Activated CD8-positive, alpha-beta T cell treated with anti-CD3 and anti-CD28 coated beads for 36 hours (primary cell): Measurements from ENCODE around the gene TATDN3. TPM values are rescaled to one million over a fixed set of nuclear protein-coding genes. Genes with fewer than 3 reads are reported as not detected.
"Not testable (repeated sequence)": the region's sequence is repeated elsewhere in the genome, so short reads cannot be mapped to it uniquely, and the experiment has no call there.

Experiments
- ATAC-seq: fragments of 200-7000 bp; cut with Tn5 transposase; one replicate; pipeline ENCODE4 v1.10.0; 2021; ENCODE audit warnings: mild to moderate bottlenecking, moderate library complexity
- CTCF ChIA-PET: fragments of 350-600 bp; sonication (Branson Sonifier 250); formaldehyde crosslinking; loops from one replicate; lab custom pipeline; 2021; ENCODE audit warnings: antibody characterized with exemption; lab: Charles Lee
- POLR2A ChIA-PET: fragments of 350-600 bp; sonication (Branson Sonifier 250); formaldehyde crosslinking; loops from one replicate; lab custom pipeline; 2021; ENCODE audit warnings: antibody characterized with exemption; lab: Charles Lee
- DNase-seq: peaks from one replicate; pipeline ENCODE4 v3.0.0-alpha.2; 2020
- H3K27ac Mint-ChIP-seq: one replicate; pipeline ENCODE4 v1.8.0; 2021; ENCODE audit warnings: mild to moderate bottlenecking, mixed read lengths
- H3K27me3 Mint-ChIP-seq: one replicate; pipeline ENCODE4 v1.8.0; 2021; ENCODE audit warnings: mixed read lengths
- H3K36me3 Mint-ChIP-seq: one replicate; pipeline ENCODE4 v1.8.0; 2021; ENCODE audit warnings: low read depth, mixed read lengths
- H3K4me1 Mint-ChIP-seq: one replicate; pipeline ENCODE4 v1.8.0; 2021; ENCODE audit warnings: low read depth, mixed read lengths
- H3K4me3 Mint-ChIP-seq: one replicate; pipeline ENCODE4 v1.8.0; 2021; ENCODE audit warnings: mild to moderate bottlenecking, moderate library complexity, mixed read lengths
- H3K9me3 Mint-ChIP-seq: one replicate; pipeline ENCODE4 v1.8.0; 2021; ENCODE audit warnings: mixed read lengths
- CTCF ChIP-seq: fragments of 200-600 bp; IDR thresholded peaks from one replicate; pipeline ENCODE4 v1.8.0; 2022; ENCODE audit warnings: antibody characterized with exemption, mild to moderate bottlenecking
- intact Hi-C: fragments of 100-400 bp; cut with micrococcal nuclease; formaldehyde crosslinking; loops from one replicate; pipeline ENCODE4 v1.10.0; 2022
- total RNA-seq, 2 experiments: library from RNA; stranded (reverse); gene quantifications; one replicate each; pipeline ENCODE4 v1.2.3, GENCODE V29; 2021

The TATDN3 gene
- total RNA-seq, 2 experiments from 2014 or later: 17.4 to 24.2 TPM

- peaks cover 11% of the 10 kb centered on the region for H3K36me3 Mint-ChIP-seq
- ChIA-PET CTCF (interaction anchor here (0.9 to 2.4 kb wide), 7 partner anchors 42 to 402 kb away, joined by 4 to 9 read pairs (median 4); partner anchors contain the start of genes NSL1 and TATDN3), POLR2A (interaction anchor here (0.8 to 1.5 kb wide), 6 partner anchors 10 to 381 kb away, joined by 3 to 7 read pairs (median 4); partner anchors contain the start of genes RPS6KC1 and SPATA45)
- H3K27ac Mint-ChIP-seq: peak overlapping the region; percentile 95
- no peaks in the 10 kb centered on the region for H3K9me3 Mint-ChIP-seq
- no peak overlapping the region for H3K4me3 Mint-ChIP-seq
- intact Hi-C loops: no loop called here
- ATAC-seq: peak; percentile 6
- DNase-seq: peak; percentile 30
- no peak for TF ChIP-seq CTCF
- no peaks in the 10 kb centered on the region for H3K27me3 Mint-ChIP-seq
- H3K4me1 Mint-ChIP-seq: peaks cover 15% of the 10 kb centered on the region
Measured at GRCh38 chr1:212858461-212859265, 67.0 kb downstream of the TATDN3 start.

GRCh38 chr1:212860713-212861581 lies 69.3 kb downstream of the TATDN3 start:
- intact Hi-C loops: no loop called here
- H3K36me3 Mint-ChIP-seq: peaks cover 12% of the 10 kb centered on the region
- POLR2A ChIA-PET: interaction anchor here (1.0 kb wide), 1 partner anchor 253 kb away, joined by 4 read pairs; the partner anchor contains the start of gene ATF3
- TF ChIP-seq CTCF: no peak
- no peak for ATAC-seq
- H3K4me3 Mint-ChIP-seq: no peak overlapping the region
- no peak overlapping the region for H3K27ac Mint-ChIP-seq
- peaks cover 22% of the 10 kb centered on the region for H3K4me1 Mint-ChIP-seq
- no peaks in the 10 kb centered on the region for H3K27me3 Mint-ChIP-seq
- no peak for DNase-seq
- H3K9me3 Mint-ChIP-seq: no peaks in the 10 kb centered on the region
- CTCF ChIA-PET: interaction anchor here (1.2 to 1.4 kb wide), 2 partner anchors 134 to 196 kb away, joined by 4 read pairs; no protein-coding TSS in a partner anchor

GRCh38 chr1:212862111-212862690 lies 70.5 kb downstream of the TATDN3 start:
- no peaks in the 10 kb centered on the region for H3K27me3 Mint-ChIP-seq
- ATAC-seq: no peak
- H3K4me1 Mint-ChIP-seq: peaks cover 15% of the 10 kb centered on the region
- peaks cover 20% of the 10 kb centered on the region for H3K36me3 Mint-ChIP-seq
- TF ChIP-seq CTCF: no peak
- POLR2A ChIA-PET: no interaction called here
- H3K27ac Mint-ChIP-seq: no peak overlapping the region
- intact Hi-C loops: no loop called here
- CTCF ChIA-PET: no interaction called here
- H3K9me3 Mint-ChIP-seq: no peaks in the 10 kb centered on the region
- DNase-seq: no peak
- H3K4me3 Mint-ChIP-seq: no peak overlapping the region

- CTCF ChIA-PET, H3K4me3 Mint-ChIP-seq, H3K27me3 Mint-ChIP-seq, H3K27ac Mint-ChIP-seq, intact Hi-C loops, H3K9me3 Mint-ChIP-seq, ATAC-seq, DNase-seq: not testable (repeated sequence)
- peaks cover 21% of the 10 kb centered on the region for H3K36me3 Mint-ChIP-seq
- peaks cover 15% of the 10 kb centered on the region for H3K4me1 Mint-ChIP-seq
- POLR2A ChIA-PET: interaction anchor here (0.6 kb wide), 1 partner anchor 631 kb away, joined by 3 read pairs; no protein-coding TSS in a partner anchor
Measured at GRCh38 chr1:212863345-212863744, 71.7 kb downstream of the TATDN3 start.

- H3K4me1 Mint-ChIP-seq: peaks cover 15% of the 10 kb centered on the region
- H3K27me3 Mint-ChIP-seq: no peaks in the 10 kb centered on the region
- ChIA-PET POLR2A (no interaction called here), CTCF (interaction anchor here (1.0 kb wide), 1 partner anchor 131 kb away, joined by 4 read pairs; no protein-coding TSS in a partner anchor)
- H3K9me3 Mint-ChIP-seq: no peaks in the 10 kb centered on the region
- H3K4me3 Mint-ChIP-seq: no peak overlapping the region
- ATAC-seq (no peak), DNase-seq (no peak)
- no peak overlapping the region for H3K27ac Mint-ChIP-seq
- peaks cover 15% of the 10 kb centered on the region for H3K36me3 Mint-ChIP-seq
- intact Hi-C loops: no loop called here
- no peak for TF ChIP-seq CTCF
Measured at GRCh38 chr1:212864201-212864600, 72.5 kb downstream of the TATDN3 start.
